ENCODE data around the gene DGKZ.

- no peak for TF ChIP-seq POLR2A (IDR thresholded peaks at IDR 0.05; ENCODE audit: extremely low read depth, insufficient read length)
- no peak for TF ChIP-seq CTCF (IDR thresholded peaks at IDR 0.05; ENCODE audit: low read depth, low read length)
- no peak for TF ChIP-seq MAX (IDR thresholded peaks at IDR 0.05; ENCODE audit: low read depth, low read length)
- TF ChIP-seq MYC (IDR thresholded peaks at IDR 0.05; ENCODE audit: low read depth, low read length) = no peak
These were observed 48.4 kb upstream of the DGKZ start for GRCh38 chr11:46298699-46299433.
